H1 (cell line): ENCODE measurements around the gene SLC2A14. TPM values are rescaled to one million over a fixed set of nuclear protein-coding genes. Genes with fewer than 3 reads are reported as not detected.
"Not testable (repeated sequence)": the region's sequence is repeated elsewhere in the genome, so short reads cannot be mapped to it uniquely, and the experiment has no call there.

Experiments
- CTCF ChIA-PET: fragments of 300-600 bp; sonication (Branson Sonifier 250); formaldehyde crosslinking; loops from one replicate; lab custom pipeline; 2021; ENCODE audit not compliant: partially characterized antibody; lab: Charles Lee
- POLR2A ChIA-PET: fragments of 300-600 bp; sonication (Branson Sonifier 250); formaldehyde crosslinking; loops from one replicate; lab custom pipeline; 2021; ENCODE audit warnings: inconsistent platforms; ENCODE audit not compliant: partially characterized antibody; lab: Charles Lee
- DNase-seq, 2 experiments: peaks; one replicate each; pipeline versions ENCODE4 v3.0.0 to v3.0.0-alpha.2; 2010 to 2022; ENCODE audit warnings: low spot score in 2 of 2, low read depth in 1 of 2, mixed read lengths in 1 of 2
- FAIRE-seq: peaks from 2 replicates; lab custom pipeline; 2011; peaks lifted over from hg19 to GRCh38; lab: Jason Lieb, UNC
- H2AFZ ChIP-seq: 2 replicates; pipeline ENCODE4 v1.8.1; 2012; ENCODE audit warnings: low read length, inconsistent platforms
- H2AK5ac ChIP-seq: 2 replicates; pipeline ENCODE4 v1.6.1; 2013; ENCODE audit warnings: low read depth, low read length
- H2BK120ac ChIP-seq: replicated peaks from 2 replicates; pipeline ENCODE3; 2013; ENCODE audit warnings: low read depth, low read length, inconsistent platforms
- H2BK12ac ChIP-seq: 2 replicates; pipeline ENCODE4 v1.6.1; 2013; ENCODE audit warnings: low read depth, low read length
- H2BK15ac ChIP-seq: 2 replicates; pipeline ENCODE4 v1.6.1; 2013; ENCODE audit warnings: low read length
- H2BK20ac ChIP-seq: 2 replicates; pipeline ENCODE4 v1.6.1; 2013; ENCODE audit warnings: low read length
- H2BK5ac ChIP-seq: 2 replicates; pipeline ENCODE4 v1.6.1; 2013; ENCODE audit warnings: low read depth, low read length
- H3K14ac ChIP-seq: 2 replicates; pipeline ENCODE4 v1.6.1; 2013; ENCODE audit warnings: inconsistent platforms; ENCODE audit not compliant: insufficient read length
- H3K18ac ChIP-seq: 2 replicates; pipeline ENCODE4 v1.6.1; 2013; ENCODE audit warnings: low read length; ENCODE audit errors: extremely low read depth
- H3K23ac ChIP-seq: 2 replicates; pipeline ENCODE4 v1.6.1; 2013; ENCODE audit warnings: inconsistent platforms; ENCODE audit not compliant: insufficient read length
- H3K23me2 ChIP-seq: 2 replicates; pipeline ENCODE4 v1.6.1; 2013; ENCODE audit warnings: low read depth, low read length
- H3K27ac ChIP-seq: 2 replicates; pipeline ENCODE4 v1.6.1; 2011; ENCODE audit warnings: low read depth, low read length, inconsistent platforms
- H3K27me3 ChIP-seq, 4 experiments: replicated peaks in 1 of 4; 1 replicate in 1 of 4; 2 replicates in 3 of 4; pipeline versions ENCODE4 v1.6.1 to v1.8.1; 2011 to 2013; ENCODE audit warnings: low read length in 3 of 4, mild to moderate bottlenecking in 3 of 4, inconsistent platforms in 2 of 4, mixed read lengths in 2 of 4, moderate library complexity in 1 of 4; ENCODE audit not compliant: control insufficient read depth in 3 of 4, insufficient read depth in 3 of 4; ENCODE audit errors: extremely low read depth in 1 of 4
- H3K36me3 ChIP-seq, 4 experiments: 2 replicates each; pipeline versions ENCODE4 v1.6.1 to v1.8.1; 2011 to 2013; ENCODE audit warnings: mild to moderate bottlenecking in 4 of 4, low read length in 3 of 4, moderate library complexity in 2 of 4, control low read depth in 1 of 4, inconsistent platforms in 1 of 4; ENCODE audit not compliant: insufficient read depth in 4 of 4, control insufficient read depth in 2 of 4
- H3K4ac ChIP-seq: replicated peaks from 2 replicates; pipeline ENCODE3; 2013; ENCODE audit warnings: low read length, low read depth, mixed read lengths, inconsistent platforms; ENCODE audit not compliant: insufficient read length
- H3K4me1 ChIP-seq, 4 experiments: replicated peaks in 1 of 4; 1 replicate in 1 of 4; 2 replicates in 3 of 4; pipeline versions ENCODE4 v1.6.1 to v1.8.1; 2011 to 2013; ENCODE audit warnings: low read length in 3 of 4, inconsistent platforms in 2 of 4, mixed read lengths in 1 of 4; ENCODE audit not compliant: insufficient read depth in 4 of 4, control insufficient read depth in 3 of 4
- H3K4me2 ChIP-seq, 2 experiments: 2 replicates each; pipeline versions ENCODE4 v1.6.1 to v1.8.1; 2011 to 2013; ENCODE audit warnings: low read depth in 2 of 2, low read length in 2 of 2, control low read depth in 1 of 2, inconsistent platforms in 1 of 2, mild to moderate bottlenecking in 1 of 2; ENCODE audit not compliant: insufficient read depth in 1 of 2
- H3K4me3 ChIP-seq, 4 experiments: fragments of 200-600, 300-600 bp in 1 of 4; sonication (generic), shearing (Covaris generic), sonication (Bioruptor Twin) in 1 of 4; 2 replicates each; pipeline versions ENCODE4 v1.5.1 to v1.8.1; 2011 to 2016; ENCODE audit warnings: low read length in 4 of 4, low read depth in 3 of 4, control low read depth in 2 of 4, inconsistent platforms in 2 of 4, mild to moderate bottlenecking in 2 of 4, mixed read lengths in 1 of 4, moderate library complexity in 1 of 4; ENCODE audit not compliant: insufficient read depth in 2 of 4; ENCODE audit errors: extremely low read depth in 1 of 4
- H3K56ac ChIP-seq: replicated peaks from 2 replicates; pipeline ENCODE3; 2013; ENCODE audit warnings: low read depth, mild to moderate bottlenecking, mixed read lengths, low read length, inconsistent platforms; ENCODE audit not compliant: insufficient read length
- H3K79me1 ChIP-seq: 2 replicates; pipeline ENCODE4 v1.6.1; 2013; ENCODE audit warnings: low read depth, low read length, control low read depth
- H3K79me2 ChIP-seq, 2 experiments: 2 replicates each; pipeline versions ENCODE4 v1.6.1 to v1.8.1; 2012 to 2013; ENCODE audit warnings: low read length in 2 of 2, mild to moderate bottlenecking in 2 of 2, inconsistent platforms in 1 of 2; ENCODE audit not compliant: insufficient read depth in 2 of 2, control insufficient read depth in 1 of 2
- H3K9ac ChIP-seq, 4 experiments: replicated peaks in 1 of 4; 1 replicate in 1 of 4; 2 replicates in 3 of 4; pipeline versions ENCODE4 v1.6.1 to v1.8.1; 2011 to 2013; ENCODE audit warnings: low read depth in 3 of 4, low read length in 3 of 4, control low read depth in 2 of 4, mild to moderate bottlenecking in 2 of 4, moderate library complexity in 2 of 4, inconsistent platforms in 1 of 4; ENCODE audit errors: extremely low read depth in 1 of 4
- H3K9me3 ChIP-seq, 2 experiments: 2 replicates each; pipeline versions ENCODE4 v1.6.1 to v1.8.1; 2012 to 2013; ENCODE audit warnings: mild to moderate bottlenecking in 2 of 2, moderate library complexity in 2 of 2, control low read depth in 1 of 2, inconsistent platforms in 1 of 2, low read depth in 1 of 2, low read length in 1 of 2, mixed read lengths in 1 of 2; ENCODE audit not compliant: insufficient read depth in 2 of 2
- H4K20me1 ChIP-seq, 2 experiments: replicated peaks in 1 of 2; 2 replicates each; pipeline versions ENCODE3 to v1.8.1; 2011 to 2013; ENCODE audit warnings: inconsistent platforms in 2 of 2, low read length in 2 of 2, mild to moderate bottlenecking in 1 of 2; ENCODE audit not compliant: insufficient read depth in 2 of 2, control insufficient read depth in 1 of 2
- H4K5ac ChIP-seq: 2 replicates; pipeline ENCODE4 v1.6.1; 2013; ENCODE audit warnings: low read length, low read depth, mixed read lengths, inconsistent platforms; ENCODE audit not compliant: insufficient read length
- H4K8ac ChIP-seq: 2 replicates; pipeline ENCODE4 v1.8.0; 2013; ENCODE audit warnings: mild to moderate bottlenecking, moderate library complexity, low read length, inconsistent platforms; ENCODE audit not compliant: insufficient read depth; ENCODE audit errors: extremely low read depth
- H4K91ac ChIP-seq: replicated peaks from 2 replicates; pipeline ENCODE3; 2013; ENCODE audit warnings: low read length, mixed read lengths, inconsistent platforms; ENCODE audit not compliant: insufficient read length
- WGBS, 2 experiments: shearing (Covaris generic) in 1 of 2; methylation state at CpG; one replicate each; pipeline versions ENCODE4 v1.1.6 to v1.1.7; 2013 to 2015; ENCODE audit warnings: low lambda C conversion rate in 2 of 2, mixed read lengths in 2 of 2, inconsistent platforms in 1 of 2, low coverage in 1 of 2, missing lambda C conversion rate in 1 of 2; ENCODE audit not compliant: insufficient replicate concordance in 2 of 2, insufficient coverage in 1 of 2, insufficient read length in 1 of 2; ENCODE audit errors: extremely low coverage in 1 of 2, missing lambda C conversion rate in 1 of 2; 5-methylcytosine and 5-hydroxymethylcytosine counted together
- polyA plus RNA-seq, 7 experiments: library from polyadenylated mRNA; depleted of rRNA in 3 of 7; stranded (reverse) in 5 of 7; unstranded in 2 of 7; fragments of >200 nt in 5 of 7; fragments of 200-250 nt in 2 of 7; gene quantifications; 1 replicate in 5 of 7; 2 replicates in 1 of 7; 4 replicates in 1 of 7; pipeline versions ENCODE4 v1.2.1 to v1.2.3, GENCODE V29; 2011 to 2013; ENCODE audit warnings: missing spikeins in 2 of 7, mixed read lengths in 2 of 7
- total RNA-seq: library from RNA; stranded (reverse); fragmentation: NEBNext Ultra II Directional; extraction: Animal tissue kit (Norgen Biotek cat#: 25700); gene quantifications from 2 replicates; pipeline ENCODE4 v1.2.1, GENCODE V29; 2021

Gene SLC2A14
- total and polyA plus RNA-seq, 2 of the 8 experiments (the other 6 are each of a cell fraction or from before 2014, with no cell fraction given), result 11.1 to 19.3 TPM

DNA sequence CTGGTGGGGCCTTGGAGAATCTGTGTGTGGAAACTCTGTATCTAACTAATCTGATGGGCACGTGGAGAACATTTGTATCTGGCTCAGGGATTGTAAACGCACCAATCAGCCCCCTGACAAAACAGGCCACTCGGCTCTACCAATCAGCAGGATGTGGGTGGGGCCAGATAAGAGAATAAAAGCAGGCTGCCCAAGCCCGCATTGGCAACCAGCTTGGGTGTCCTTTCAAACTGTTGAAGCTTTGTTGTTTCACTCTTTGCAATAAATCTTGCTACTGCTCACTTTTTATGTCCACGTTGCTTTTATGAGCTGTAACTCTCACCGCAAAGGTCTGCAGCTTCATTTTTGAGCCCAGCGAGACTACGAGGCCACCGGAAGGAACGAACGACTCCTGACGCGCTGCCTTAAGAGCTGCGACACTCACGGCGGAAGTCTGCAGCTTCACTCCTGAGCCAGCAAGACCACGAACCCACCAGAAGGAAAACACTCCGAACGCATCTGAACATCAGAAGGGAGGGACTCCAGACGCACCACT is 9.8 kb downstream of the SLC2A14 start:
- FAIRE-seq, H3K27me3 ChIP-seq, H2AFZ ChIP-seq, H3K4me2 ChIP-seq, H3K56ac ChIP-seq, DNase-seq, H3K4me3 ChIP-seq, H3K36me3 ChIP-seq, H2BK15ac ChIP-seq, H3K79me1 ChIP-seq, H4K8ac ChIP-seq, H3K9ac ChIP-seq, H3K18ac ChIP-seq, H2AK5ac ChIP-seq, H3K14ac ChIP-seq, H3K23ac ChIP-seq, H3K23me2 ChIP-seq, H3K79me2 ChIP-seq, H4K20me1 ChIP-seq, H3K9me3 ChIP-seq, H3K27ac ChIP-seq: not testable (repeated sequence)
- H4K91ac ChIP-seq, result peak overlapping the region; percentile 74
- 94% methylated on average over 20 of the region's 20 CpGs; no CpG with 5 or more reads in 1 of the 2 experiments for WGBS, 2 experiments
- ChIA-PET CTCF (interaction anchor here (1.1 to 3.3 kb wide), 11 partner anchors 8 to 70 kb away, joined by 3 to 13 read pairs (median 5); partner anchors contain the start of gene SLC2A14), POLR2A (interaction anchor here (0.8 to 4.1 kb wide), 10 partner anchors 18 to 108 kb away, joined by 3 to 22 read pairs (median 4); no protein-coding TSS in a partner anchor)
- H3K4me1 ChIP-seq, result peaks cover 0 to 11% (median 3%) of the 10 kb centered on the region in 4 experiments; a peak in 3 of 7 replicates
- H3K4ac ChIP-seq, result peak overlapping the region; percentile 38
- peak overlapping the region; percentile 82; the same call in 1 of the 2 replicates for H2BK20ac ChIP-seq
- peak overlapping the region; percentile 4; the same call in 1 of the 2 replicates for H2BK5ac ChIP-seq
- peak overlapping the region; percentile 89 for H2BK12ac ChIP-seq
- H4K5ac ChIP-seq, result peak overlapping the region; percentile 21
- H2BK120ac ChIP-seq, result peak overlapping the region; percentile 54
